HG03159 (cell line): ENCODE measurements around the gene PTPN9.

ENCODE experiments used
- ATAC-seq: cut with Tn5 transposase; IDR thresholded peaks from one replicate; pipeline ENCODE4 v1.9.1; 2021; ENCODE audit warnings: mild to moderate bottlenecking, moderate library complexity; ENCODE audit not compliant: unreplicated experiment

The PTPN9 gene

GRCh38 chr15:75425966-75426500, 153.1 kb downstream of the PTPN9 start:
- ATAC-seq = no peak

DNA sequence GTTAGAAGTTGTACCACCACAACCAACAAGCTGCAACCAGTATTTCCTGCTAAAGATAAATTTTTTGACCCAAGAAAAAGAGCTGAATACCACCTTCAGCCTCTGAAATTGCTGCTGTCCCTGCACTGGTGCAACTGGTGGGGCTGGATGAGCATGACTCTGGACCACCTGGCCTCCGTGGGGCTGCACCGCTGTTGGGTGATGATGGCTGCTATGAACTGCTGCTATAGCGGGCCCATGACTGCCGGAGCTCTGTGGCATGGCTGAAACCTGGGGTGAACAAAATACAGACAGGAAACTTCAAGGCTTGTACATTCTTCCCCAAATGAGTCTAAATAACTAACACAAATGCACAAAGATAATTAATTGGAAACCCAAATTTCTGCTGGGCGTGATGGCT, 156.6 kb downstream of the PTPN9 start:
- no peak for ATAC-seq

GRCh38 chr15:75420698-75421097, 158.4 kb downstream of the PTPN9 start:
- ATAC-seq = no peak

- ATAC-seq = no peak
Observed at GRCh38 chr15:75416584-75416983, 162.5 kb downstream of the PTPN9 start.
